Left cardiac atrium (tissue), 4 donors: ENCODE results near the gene LRRN2. TPM values are rescaled to one million over a fixed set of nuclear protein-coding genes. Genes with fewer than 3 reads are reported as not detected.
"Not testable (repeated sequence)": the region's sequence is repeated elsewhere in the genome, so short reads cannot be mapped to it uniquely, and the experiment has no call there.

ENCODE experiments used
- ATAC-seq, 2 donors: fragments of 200-7000 bp; cut with Tn5 transposase; one replicate each; pipeline ENCODE4 v1.9.1; 2020; ENCODE audit warnings: mild to moderate bottlenecking in 2 of 2, moderate library complexity in 2 of 2
- DNase-seq: peaks from one replicate; pipeline ENCODE4 v3.0.0-alpha.2; 2020
- intact Hi-C, 2 donors: fragments of 100-400 bp; cut with DNase I; formaldehyde crosslinking; loops; one replicate each; pipeline versions ENCODE4 v1.14.1 to v1.15.1; 2022 to 2023
- long read RNA-seq: library from polyadenylated mRNA; unstranded; transcript quantifications from one replicate; pipeline ENCODE4 v2.0.0, GENCODE V29; 2021
- total RNA-seq, 2 donors: library from RNA; stranded (reverse); fragmentation: NEBNext Ultra II Directional; extraction: Animal tissue kit (Norgen Biotek cat#: 25700); gene quantifications; one replicate each; pipeline ENCODE4 v1.2.1, GENCODE V29; 2021
- donor health status: DM: no; HTN: yes; CAD: no.
- donor health status: DM: no; HTN: yes; CAD: no; lungs with severe emphysema.
- donor health status: DM: yes; HTN: yes; CAD: no.
- donor health status: Dilated cardiomyopathy.

LRRN2 gene
- total RNA-seq, result 1 to 10 TPM; 3.3 to 6.4 TPM
- long read RNA-seq, full-length matches to known transcripts, result 7 of 7 reads
- long read RNA-seq, partial matches to known transcripts, result 0 of 7 reads
- long read RNA-seq, other reads (novel, unspliced or antisense), result 0 of 7 reads

DNA sequence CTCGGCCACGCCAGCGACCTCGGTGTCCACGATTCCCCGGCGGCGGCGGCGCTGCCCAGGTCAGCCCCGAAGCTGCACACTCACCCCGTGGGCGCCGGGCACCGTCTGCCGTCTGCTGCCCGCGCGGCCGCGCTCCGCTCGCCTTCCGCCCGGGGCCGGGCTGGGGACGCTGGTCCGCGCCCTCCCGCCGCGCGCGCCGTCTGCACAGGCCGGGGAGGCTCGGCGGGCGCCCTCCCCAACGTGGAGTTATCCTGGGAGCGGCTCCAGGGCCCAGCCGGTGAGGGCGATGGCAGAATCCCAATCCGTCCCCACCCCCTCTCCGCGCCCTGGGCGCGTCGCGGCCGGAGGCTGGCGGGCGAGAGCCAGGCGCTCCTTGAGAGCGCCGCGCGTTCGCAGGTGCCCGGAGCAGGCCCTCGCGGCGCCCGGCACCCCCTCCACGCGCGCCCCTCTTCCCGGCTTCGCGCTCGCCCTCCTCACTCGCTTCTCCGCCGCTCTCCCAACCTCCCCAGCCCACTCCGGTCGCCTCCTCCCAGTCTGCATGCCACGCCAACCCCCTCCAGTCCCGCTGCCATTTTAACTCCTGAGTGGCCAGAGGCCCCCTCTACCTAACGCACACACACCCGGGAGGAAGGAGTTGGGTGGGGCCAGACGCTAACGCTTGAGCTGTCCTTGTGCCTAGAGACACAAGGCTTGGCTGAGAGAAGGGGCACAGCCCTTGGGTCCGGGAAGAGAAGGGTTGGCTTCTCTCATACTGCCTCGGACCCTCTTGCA lies at the start of gene LRRN2:
TSS of gene LRRN2 (minus strand) at position 503 of the 771 bp plus-strand sequence. CDS start 65,746 bp downstream, outside the sequence.
- ATAC-seq, result peak; percentile 69 to 77
- intact Hi-C loops, result no loop called here
- peak; percentile 30 for DNase-seq

DNA sequence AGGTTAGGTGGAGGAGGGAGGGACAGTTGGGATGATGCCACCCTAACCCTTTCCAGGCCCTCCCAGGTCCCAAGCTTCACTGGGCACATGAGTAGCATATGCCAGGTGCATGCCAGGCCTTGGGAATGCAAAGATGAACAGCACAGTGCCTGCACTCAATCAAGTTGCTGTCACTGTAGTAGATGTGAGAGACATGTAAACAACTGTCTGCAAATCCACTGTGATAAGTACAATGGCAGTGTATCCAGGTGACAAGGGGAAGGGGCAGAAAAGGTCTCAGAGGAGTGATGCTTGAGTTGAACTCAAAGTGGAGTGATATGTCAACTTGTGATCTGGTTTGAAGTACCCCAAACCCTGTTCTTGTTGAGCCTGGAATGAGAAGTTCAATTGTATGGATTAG lies 49.5 kb upstream of the LRRN2 start:
- ATAC-seq, result peak in 1 of 2 donors; percentile 29

DNA sequence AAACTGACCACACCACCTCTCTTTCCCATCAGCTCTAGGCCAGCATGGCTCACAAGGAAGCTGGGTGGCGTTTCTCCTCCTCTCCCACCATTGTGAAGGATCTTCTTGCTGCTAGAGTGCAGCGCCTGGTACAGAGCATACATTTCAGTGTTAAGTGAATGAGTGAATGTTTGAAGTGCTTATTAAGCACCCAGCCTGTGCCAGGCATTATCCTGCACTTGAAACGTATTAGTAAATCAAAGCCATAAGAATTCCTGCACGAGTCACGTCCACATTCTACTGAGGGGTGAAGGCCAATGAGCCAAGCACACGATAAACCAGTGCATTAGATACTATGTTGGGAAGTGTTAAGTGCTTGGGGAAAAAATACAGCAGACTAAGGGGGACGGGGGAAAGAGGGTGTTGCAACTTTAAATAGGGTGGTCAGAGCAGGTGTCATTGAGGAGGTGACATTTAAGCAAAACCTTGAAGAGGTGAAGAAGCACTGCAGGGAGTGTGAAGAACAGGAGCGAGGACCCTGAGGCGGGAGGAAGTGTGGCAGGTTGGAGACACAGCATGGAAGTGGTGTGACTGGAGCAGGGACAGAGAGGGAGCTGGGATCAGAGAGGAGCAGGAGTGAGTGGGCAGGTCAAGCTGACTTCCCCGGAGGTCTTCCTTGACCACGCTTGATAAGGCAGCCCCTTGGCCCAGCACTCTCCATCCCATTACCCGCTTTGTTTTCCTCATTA lies 48.5 kb upstream of the LRRN2 start:
- peak; percentile 80 to 87 for ATAC-seq
- intact Hi-C loops, result no loop called here
- no peak for DNase-seq

More for the DNA sequence above, 49.5 kb upstream of the LRRN2 start:
- intact Hi-C loops, result no loop called here
- no peak for DNase-seq

DNA sequence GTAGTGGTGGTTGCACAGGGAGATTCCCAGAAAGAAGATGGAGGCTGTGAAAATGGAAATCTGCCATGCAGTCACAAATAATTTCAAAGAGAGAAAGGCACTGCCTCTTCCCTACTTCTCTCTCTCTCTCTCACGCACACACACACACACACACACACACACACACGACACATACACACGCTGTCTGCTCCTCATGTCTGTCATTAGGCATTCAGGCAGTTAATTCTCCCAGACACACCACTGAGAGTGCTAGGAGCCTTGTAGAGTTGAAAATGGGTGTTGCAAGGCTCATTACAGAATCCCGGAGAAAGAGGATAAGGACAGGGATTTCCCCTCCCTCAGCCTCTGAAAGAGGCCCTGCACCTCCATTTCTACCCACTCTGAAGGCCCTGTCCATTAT lies 47.8 kb upstream of the LRRN2 start:
- ATAC-seq (no peak), DNase-seq (no peak)
- intact Hi-C loops, result no loop called here

DNA sequence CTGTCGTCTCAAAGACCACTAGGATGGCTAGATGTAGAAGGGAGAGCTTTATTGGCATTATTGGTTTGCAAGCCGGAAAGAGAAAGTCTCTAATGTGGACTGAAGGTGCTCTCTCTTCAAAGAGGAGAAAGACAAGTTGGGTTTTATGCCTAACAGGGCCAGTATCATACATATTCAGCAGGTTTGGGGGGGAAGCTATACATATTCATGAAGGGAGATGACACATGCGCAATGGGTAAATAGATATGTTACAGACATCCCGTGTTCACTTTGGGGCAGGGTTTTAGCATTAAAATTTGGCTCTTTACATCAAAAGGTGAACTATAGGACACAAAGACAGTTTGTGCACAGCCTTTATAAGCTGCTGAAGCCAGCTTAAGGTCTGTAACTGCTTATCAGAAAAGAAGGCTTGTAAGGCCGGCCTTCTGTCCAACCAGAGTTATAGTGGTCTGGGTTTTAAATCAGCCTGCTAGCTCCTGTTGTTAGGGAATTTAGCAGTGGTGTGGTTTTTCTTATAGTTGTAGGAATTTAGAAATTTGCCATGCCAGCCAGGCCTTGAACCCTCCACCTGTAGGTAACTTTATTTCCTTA lies 46.5 kb upstream of the LRRN2 start:
- DNase-seq, result no peak
- ATAC-seq, result no peak
- intact Hi-C loops, result no loop called here

DNA sequence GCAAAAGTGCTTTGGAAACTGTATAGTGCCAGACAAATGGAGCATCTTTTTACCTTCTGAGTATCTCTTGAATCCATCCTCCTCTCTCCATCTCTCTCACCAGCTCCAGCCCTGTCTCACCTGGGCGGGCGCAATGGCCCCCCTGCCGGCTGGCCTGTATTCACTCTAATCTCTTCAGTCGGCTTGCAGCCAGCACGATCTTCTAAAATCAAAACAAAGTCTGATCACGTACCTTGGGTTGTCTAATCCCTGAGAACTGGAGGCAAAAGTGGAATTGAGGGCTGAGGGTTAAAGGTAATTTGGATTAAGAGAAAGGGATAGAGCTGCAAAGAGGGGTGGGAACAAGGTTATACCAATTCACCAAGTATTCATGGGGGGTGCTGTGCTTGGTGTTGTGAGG lies 46.0 kb upstream of the LRRN2 start:
- ATAC-seq (no peak), DNase-seq (no peak)
- intact Hi-C loops, result no loop called here

DNA sequence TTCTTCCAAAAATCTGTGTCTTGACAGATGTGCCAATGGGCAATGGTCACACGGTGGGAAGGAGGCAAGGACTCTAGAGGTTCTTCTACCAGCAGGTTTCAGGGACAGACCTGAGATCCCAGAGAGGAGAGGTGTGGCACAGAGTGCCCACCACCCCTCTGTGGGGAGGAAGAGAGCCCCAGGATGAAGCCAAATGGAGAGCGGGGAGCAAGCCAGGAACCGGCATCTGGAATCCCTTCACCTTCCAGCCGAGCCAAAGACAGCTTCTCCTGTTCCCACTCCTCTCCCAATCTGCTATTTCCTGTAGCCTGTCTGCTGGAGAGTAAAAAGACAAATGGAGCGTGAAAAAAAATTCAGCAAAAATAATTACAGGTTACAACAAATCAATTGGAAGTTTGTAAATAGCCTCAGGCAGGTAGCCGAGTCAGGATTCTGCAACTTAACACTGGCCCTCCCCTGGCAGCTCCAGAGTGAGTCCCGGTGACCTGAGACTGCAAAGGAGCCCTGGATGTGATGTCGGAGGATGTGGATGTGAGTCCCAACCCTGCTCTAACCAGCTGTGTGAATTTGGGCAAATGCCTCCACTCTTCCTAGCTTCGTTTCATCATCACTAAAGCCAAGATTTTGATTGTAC lies 45.4 kb upstream of the LRRN2 start:
- no peak for DNase-seq
- intact Hi-C loops, result no loop called here
- ATAC-seq, result no peak

DNA sequence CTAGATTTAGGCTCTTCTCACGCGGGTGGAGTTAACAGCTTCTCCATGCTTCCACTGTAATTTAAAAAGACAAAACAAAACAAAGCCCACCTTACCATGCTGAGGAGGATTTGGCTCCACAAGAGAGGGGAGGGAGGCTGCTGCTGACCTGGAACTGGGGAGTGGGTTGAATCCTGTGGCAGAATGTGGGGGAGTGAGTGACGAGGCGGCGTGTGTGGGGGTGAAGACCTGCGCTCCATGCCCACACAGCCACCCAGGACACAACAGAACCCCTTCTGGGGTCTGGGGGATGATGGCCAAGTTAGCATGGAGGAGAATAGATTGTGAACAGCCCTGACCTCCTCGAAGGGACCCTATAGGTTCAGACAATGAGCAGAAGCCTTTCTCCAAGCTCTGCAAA lies 44.0 kb upstream of the LRRN2 start:
- intact Hi-C loops, result no loop called here
- no peak for DNase-seq
- ATAC-seq, result no peak

DNA sequence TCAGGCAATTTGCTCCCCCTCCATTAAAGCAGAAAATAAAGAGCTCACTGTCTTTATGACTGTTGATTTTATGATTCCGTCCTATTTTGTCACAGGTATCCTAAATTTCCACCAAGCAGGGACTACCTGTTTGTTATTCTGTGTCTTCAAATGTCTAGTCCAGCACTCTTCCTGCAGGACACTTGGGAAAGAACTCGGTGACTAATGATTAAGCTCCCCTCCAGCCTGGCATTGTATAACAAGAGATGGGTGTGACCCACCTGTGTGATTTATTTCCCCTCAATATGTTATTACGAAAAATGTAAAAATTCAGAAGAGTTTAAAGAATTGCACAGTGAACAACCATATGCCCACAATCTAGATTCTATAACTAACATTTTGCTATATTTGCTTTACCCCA lies 42.9 kb upstream of the LRRN2 start:
- DNase-seq, result no peak
- intact Hi-C loops, result no loop called here
- ATAC-seq, result no peak

DNA sequence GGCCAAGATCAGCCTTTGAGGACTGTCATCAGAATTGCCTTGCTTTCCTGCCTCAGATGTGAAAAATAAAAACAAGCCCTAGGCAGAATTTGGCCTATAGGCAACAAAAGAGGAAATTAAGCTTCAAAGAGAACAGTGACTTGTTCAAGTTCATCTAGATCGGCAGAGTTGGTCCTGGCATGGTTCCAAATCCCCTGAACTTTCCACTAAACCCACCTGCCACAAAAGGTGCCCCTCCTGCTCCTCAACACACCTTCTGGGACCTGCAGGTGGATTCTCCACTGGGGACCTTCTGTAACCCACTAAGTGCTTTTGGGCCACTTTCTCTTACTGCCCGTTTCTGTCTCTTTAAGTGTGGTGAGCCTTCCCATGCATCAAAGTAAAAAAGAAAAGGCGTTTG lies 42.5 kb upstream of the LRRN2 start:
- intact Hi-C loops, result no loop called here
- DNase-seq (no peak), ATAC-seq (no peak)

DNA sequence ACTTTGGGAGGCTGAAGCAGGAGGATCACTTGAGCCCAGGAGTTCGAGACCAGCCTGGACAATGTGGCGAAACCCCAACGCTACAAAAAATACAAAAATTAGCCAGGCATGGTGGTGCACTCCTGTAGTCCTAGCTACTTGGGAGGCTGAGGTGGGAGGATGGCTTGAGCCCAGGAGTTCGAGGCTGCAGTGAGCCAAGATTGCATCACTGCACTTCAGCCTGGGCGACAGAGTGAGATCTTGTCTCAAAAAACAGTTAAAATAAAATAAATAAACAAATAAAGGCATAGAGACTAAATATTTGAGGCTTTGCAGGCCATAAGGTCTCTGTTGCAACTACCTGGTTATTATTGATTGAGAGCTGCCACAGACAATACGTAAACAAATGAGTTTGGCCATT lies 41.9 kb upstream of the LRRN2 start:
- DNase-seq, intact Hi-C loops, ATAC-seq: not testable (repeated sequence)

DNA sequence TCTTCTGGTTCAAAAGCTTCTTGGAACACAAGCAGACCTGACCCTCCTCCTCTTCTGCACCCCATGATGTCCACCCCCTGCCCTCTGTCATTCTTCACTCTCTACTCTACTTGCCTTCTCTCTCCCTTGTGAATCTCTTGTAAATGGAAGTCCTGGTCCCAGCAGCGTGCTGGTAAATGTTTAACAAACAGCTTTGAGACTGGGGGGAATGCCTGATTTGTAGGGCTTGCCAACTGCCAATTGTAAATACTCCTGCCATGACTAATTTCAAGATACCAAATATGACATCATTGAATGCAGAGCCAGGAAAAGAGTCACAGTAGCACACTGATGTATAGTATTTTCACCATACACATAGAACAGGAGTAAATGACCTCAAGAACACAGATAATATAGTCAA lies 40.9 kb upstream of the LRRN2 start:
- DNase-seq (no peak), ATAC-seq (peak in 1 of 2 donors; percentile 64)
- intact Hi-C loops, result no loop called here

DNA sequence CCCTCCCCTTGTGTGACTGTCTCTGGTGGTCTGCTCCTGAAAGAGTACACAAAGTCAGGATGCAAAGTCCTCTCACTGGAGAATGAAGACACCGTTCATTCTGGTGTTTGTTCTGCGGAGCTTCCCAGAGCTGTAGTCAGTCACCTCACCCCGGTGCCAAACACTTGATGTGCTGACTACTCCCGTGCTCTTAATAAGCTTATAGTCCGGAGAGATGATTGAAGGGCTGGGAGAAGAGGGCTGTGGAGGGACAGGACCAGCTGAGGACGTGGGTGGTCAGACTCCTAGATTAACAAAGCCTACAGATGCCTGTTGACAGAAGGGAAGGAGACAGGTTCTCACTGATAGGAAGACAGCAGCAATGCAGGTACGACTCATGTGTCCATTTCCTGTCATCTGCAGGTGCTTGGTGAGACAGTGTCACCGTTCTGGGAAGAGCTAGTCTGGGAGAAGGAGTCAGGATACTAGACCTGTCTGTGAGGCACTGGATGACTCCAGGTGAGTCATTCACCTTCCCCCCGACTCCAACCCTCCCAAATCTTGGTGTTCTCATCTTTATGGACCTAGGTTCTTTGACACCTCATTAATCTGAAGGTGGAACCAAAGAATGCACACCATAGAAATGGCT lies 40.4 kb upstream of the LRRN2 start:
- intact Hi-C loops, result no loop called here
- ATAC-seq (peak in 1 of 2 donors; percentile 70), DNase-seq (no peak)

DNA sequence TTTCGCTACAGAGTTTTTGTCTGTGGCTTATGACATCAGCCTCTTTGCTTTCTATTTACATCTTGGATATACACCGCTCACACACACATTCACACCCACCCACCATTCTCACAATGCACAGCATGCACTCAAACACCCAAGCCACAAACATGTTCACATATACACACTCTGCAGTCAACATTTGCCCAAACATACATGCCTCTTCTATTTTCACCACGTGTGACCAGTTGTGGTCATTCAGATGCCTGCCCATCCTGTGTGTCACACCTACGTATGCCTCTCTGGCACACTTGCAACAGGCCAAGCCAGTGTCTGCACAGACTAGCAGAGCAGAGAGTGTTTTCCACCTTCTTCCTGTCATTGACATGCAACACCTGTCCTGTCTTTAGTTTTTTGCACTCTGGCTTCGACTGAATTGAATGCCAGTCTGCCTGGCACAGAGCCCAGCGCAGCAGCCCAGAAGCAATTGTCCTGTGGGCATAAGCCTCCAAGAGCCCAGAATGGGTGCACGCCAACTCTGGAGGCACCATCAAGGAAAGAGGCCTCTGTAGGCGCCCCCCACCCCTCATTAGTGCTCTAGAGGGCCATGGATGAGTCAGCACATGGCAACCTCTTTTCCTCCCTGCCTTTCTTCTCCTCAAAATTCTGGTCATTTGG lies 37.7 kb upstream of the LRRN2 start:
- intact Hi-C loops, result no loop called here
- DNase-seq (no peak), ATAC-seq (peak; percentile 35 to 83)

DNA sequence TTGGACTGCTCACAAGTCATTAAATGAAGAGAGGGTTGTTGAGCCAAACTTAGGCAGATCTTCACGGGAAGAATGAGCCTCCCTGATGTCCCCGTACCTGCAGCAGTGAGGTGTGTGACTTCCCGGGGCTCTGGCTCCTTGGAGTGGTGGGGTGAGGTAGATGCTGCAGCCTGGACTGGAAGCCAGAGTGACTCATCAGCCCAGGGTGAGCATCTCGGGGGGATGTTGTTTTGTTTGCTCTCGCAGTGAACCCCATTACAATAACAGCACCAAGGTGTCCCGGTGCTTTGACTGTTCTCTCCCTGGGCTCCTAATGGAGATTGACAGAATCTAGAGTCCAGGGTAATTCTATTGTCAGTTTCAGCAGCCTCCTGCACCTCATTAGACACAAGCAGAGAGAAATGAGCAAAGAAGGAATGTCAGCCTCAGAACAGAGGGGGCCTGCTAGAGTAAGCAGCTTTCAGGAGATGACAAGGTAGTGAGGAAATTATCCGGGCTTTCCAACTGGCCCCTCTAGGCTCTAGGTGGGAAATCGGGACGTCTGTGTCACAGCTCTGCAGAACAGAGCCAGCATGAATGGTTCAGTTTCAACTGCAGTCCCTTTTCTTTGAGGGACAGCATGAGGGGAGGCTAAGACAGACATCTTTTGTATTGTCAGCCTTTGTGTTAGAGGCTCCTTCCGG lies 36.0 kb upstream of the LRRN2 start:
- DNase-seq, result no peak
- no peak for ATAC-seq
- intact Hi-C loops, result no loop called here

DNA sequence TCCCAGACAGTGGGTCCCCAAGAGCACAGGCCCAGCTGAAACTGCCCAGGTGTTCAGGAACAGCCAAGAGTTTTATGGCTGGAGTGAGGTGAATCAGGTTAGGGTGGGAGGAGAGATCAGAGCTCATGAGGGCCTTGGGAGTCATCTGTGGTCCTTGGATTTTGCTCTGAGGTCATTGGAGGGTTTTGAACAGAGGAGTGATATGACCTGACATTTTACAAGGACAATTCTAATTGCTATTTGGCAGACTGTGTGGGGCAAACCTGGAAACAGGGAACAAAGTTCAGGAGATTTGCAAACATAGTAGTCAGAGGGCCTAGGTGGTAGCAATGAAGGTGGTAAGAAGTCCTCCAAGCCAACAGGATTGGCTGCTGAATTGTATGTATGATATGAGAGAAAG lies 31.1 kb upstream of the LRRN2 start:
- intact Hi-C loops, result no loop called here
- DNase-seq (no peak), ATAC-seq (no peak)

DNA sequence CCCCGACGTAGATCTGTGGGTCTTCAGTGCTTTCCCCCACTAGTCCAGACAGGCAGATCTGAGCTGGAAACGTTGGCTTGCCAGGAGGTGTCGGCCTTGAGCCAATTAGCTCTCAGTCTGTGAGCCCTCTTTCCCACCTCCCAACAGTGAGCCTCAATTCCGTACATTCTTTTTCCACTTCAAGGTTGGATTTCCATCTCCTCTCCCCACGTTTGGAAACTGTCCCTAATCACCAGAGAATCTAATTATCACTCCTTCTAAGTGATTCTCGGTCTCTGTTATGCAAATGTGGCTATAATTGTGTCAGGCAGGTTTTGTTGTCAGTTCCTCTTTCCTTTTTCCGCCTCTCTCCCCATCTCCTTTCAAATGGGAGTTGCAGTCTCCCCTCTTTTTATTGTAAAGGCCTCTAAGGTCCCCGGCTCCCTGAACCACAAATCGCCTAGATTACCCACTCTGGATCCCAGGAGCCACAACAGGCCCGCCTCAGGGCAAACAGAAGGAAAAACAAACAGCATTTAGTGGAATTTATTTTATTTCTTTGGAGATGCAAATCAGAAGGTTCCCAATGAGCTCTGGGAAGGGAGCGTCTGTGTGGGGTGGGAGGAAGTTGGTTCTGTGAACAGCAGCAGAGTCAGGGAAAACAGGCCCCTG lies 29.4 kb upstream of the LRRN2 start:
- ATAC-seq (no peak), DNase-seq (no peak)
- intact Hi-C loops, result no loop called here
